Gastroesophageal sphincter (tissue), 4 donors: ENCODE results near the gene INPP5A. TPM values are rescaled to one million over a fixed set of nuclear protein-coding genes. Genes with fewer than 3 reads are reported as not detected.
A peak's percentile ranks its signal among the peaks of the same experiment; 100 is the strongest.

ENCODE experiments used
- ATAC-seq: fragments of 150-250 bp; one replicate; pipeline ENCODE4 v1.9.1; 2016; ENCODE audit warnings: mild to moderate bottlenecking, moderate library complexity
- H3K27ac ChIP-seq, 4 donors: fragments of 200-600 bp; sonication (generic) in 3 of 4; 1 replicate in 3 of 4; 2 replicates in 1 of 4; pipeline ENCODE4 v1.5.1; 2016 to 2019
- H3K27me3 ChIP-seq: fragments of 200-600 bp; sonication (generic); one replicate; pipeline ENCODE4 v1.5.1; 2019
- H3K36me3 ChIP-seq, 2 donors: fragments of 200-600 bp; sonication (generic); one replicate each; pipeline ENCODE4 v1.5.1; 2019; ENCODE audit warnings: control low read depth in 1 of 2
- H3K4me1 ChIP-seq, 3 donors: fragments of 200-600 bp; sonication (generic); 1 replicate in 2 of 3; 2 replicates in 1 of 3; pipeline ENCODE4 v1.5.1; 2016 to 2019; ENCODE audit warnings: control low read depth in 2 of 3
- H3K4me3 ChIP-seq, 2 donors: fragments of 200-600 bp; sonication (generic); one replicate each; pipeline ENCODE4 v1.5.1; 2019; ENCODE audit warnings: mild to moderate bottlenecking in 1 of 2, moderate library complexity in 1 of 2
- H3K9me3 ChIP-seq, 3 donors: fragments of 200-600 bp; sonication (generic); one replicate each; pipeline ENCODE4 v1.5.1; 2017 to 2019; ENCODE audit warnings: control low read depth in 2 of 3
- CTCF ChIP-seq, 4 experiments: fragments of 200-600 bp in 2 of 4; fragments of 450-650 bp in 2 of 4; sonication (generic) in 1 of 4; IDR thresholded peaks; one replicate each; pipeline ENCODE4 v1.5.1; 2017 to 2019; ENCODE audit warnings: antibody characterized with exemption in 4 of 4, mild to moderate bottlenecking in 2 of 4, moderate library complexity in 2 of 4
- EP300 ChIP-seq: sonication (generic); formaldehyde crosslinking; IDR thresholded peaks from one replicate; pipeline ENCODE4 v1.6.1; 2017; ENCODE audit warnings: antibody characterized with exemption, mild to moderate bottlenecking
- POLR2A ChIP-seq, 2 donors: fragments of 450-650 bp; IDR thresholded peaks; one replicate each; pipeline ENCODE4 v1.6.1; 2017; ENCODE audit warnings: antibody characterized with exemption in 2 of 2, mild to moderate bottlenecking in 2 of 2, moderate library complexity in 1 of 2
- POLR2AphosphoS5 ChIP-seq: sonication (generic); formaldehyde crosslinking; IDR thresholded peaks from one replicate; pipeline ENCODE4 v1.6.1; 2017; ENCODE audit warnings: antibody characterized with exemption
- WGBS, 2 donors: methylation state at CpG; one replicate each; pipeline ENCODE4 v1.1.5; 2018; ENCODE audit warnings: low coverage in 1 of 2; 5-methylcytosine and 5-hydroxymethylcytosine counted together
- total RNA-seq, 4 donors: library from RNA; depleted of rRNA; stranded (reverse); fragments of >200 nt; gene quantifications; one replicate each; pipeline ENCODE4 v1.1.0, GENCODE V29; 2016

The INPP5A gene
- total RNA-seq, 4 donors from 2014 or later = 111 to 288 (median 215) TPM

GRCh38 chr10:132764108-132764507, 226.5 kb downstream of the INPP5A start:
- Histone ChIP-seq H3K4me1 (no peaks in the 10 kb centered on the region), H3K27me3 (no peaks in the 10 kb centered on the region), H3K27ac (no peak overlapping the region), H3K4me3 (no peak overlapping the region), H3K9me3 (no peaks in the 10 kb centered on the region), H3K36me3 (peaks cover 0 to 92% of the 10 kb centered on the region in 2 donors)
- 86 to 91% methylated on average over 5 to 9 of the region's 11 CpGs for WGBS, 2 donors
- TF ChIP-seq EP300 (no peak), POLR2AphosphoS5 (no peak), POLR2A (IDR thresholded peaks at IDR 0.05) (no peak), CTCF (IDR thresholded peaks at IDR 0.05) (no peak)
- no peak for ATAC-seq

DNA sequence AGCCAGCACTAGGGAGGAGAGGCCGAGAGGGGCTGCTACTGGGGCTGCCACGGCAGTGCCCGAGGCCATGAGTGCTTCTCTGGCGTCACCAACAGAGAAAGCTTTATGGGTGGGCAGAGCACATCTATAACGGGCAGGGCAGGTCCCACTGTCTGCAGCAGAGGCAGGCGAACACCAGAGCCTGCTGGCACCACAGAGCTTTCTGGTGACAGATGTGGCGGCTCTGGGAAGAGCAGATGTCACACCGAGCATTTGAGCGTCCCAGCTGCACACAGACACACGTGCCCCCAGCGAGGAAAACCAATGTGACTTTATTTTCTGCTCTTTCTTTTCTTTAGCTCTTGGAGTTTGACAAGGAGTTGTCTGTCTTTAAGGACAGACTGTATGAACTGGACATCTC, 227.8 kb downstream of the INPP5A start:
- Histone ChIP-seq H3K4me1 (no peaks in the 10 kb centered on the region), H3K4me3 (no peak overlapping the region), H3K27ac (no peak overlapping the region), H3K9me3 (no peaks in the 10 kb centered on the region), H3K27me3 (no peaks in the 10 kb centered on the region), H3K36me3 (peaks cover 0 to 92% of the 10 kb centered on the region in 2 donors)
- ATAC-seq = no peak
- 97% methylated on average over 8 of the region's 11 CpGs; no CpG with 5 or more reads in 1 of the 2 donors for WGBS, 2 donors
- no peak for TF ChIP-seq POLR2AphosphoS5
- no peak for TF ChIP-seq EP300
- no peak for TF ChIP-seq POLR2A (IDR thresholded peaks at IDR 0.05)
- no peak for TF ChIP-seq CTCF (IDR thresholded peaks at IDR 0.05)

GRCh38 chr10:132766291-132766690, 228.7 kb downstream of the INPP5A start:
- H3K4me1 ChIP-seq = no peaks in the 10 kb centered on the region
- no peaks in the 10 kb centered on the region for H3K9me3 ChIP-seq
- 73 to 92% methylated on average over 2 to 8 of the region's 13 CpGs for WGBS, 2 donors
- no peaks in the 10 kb centered on the region for H3K27me3 ChIP-seq
- H3K4me3 ChIP-seq = no peak overlapping the region
- TF ChIP-seq EP300 (no peak), POLR2A (IDR thresholded peaks at IDR 0.05) (no peak), POLR2AphosphoS5 (no peak), CTCF (IDR thresholded peaks at IDR 0.05) (no peak)
- no peak overlapping the region for H3K27ac ChIP-seq
- peaks cover 0 to 92% of the 10 kb centered on the region in 2 donors for H3K36me3 ChIP-seq
- peak; percentile 5 for ATAC-seq

DNA sequence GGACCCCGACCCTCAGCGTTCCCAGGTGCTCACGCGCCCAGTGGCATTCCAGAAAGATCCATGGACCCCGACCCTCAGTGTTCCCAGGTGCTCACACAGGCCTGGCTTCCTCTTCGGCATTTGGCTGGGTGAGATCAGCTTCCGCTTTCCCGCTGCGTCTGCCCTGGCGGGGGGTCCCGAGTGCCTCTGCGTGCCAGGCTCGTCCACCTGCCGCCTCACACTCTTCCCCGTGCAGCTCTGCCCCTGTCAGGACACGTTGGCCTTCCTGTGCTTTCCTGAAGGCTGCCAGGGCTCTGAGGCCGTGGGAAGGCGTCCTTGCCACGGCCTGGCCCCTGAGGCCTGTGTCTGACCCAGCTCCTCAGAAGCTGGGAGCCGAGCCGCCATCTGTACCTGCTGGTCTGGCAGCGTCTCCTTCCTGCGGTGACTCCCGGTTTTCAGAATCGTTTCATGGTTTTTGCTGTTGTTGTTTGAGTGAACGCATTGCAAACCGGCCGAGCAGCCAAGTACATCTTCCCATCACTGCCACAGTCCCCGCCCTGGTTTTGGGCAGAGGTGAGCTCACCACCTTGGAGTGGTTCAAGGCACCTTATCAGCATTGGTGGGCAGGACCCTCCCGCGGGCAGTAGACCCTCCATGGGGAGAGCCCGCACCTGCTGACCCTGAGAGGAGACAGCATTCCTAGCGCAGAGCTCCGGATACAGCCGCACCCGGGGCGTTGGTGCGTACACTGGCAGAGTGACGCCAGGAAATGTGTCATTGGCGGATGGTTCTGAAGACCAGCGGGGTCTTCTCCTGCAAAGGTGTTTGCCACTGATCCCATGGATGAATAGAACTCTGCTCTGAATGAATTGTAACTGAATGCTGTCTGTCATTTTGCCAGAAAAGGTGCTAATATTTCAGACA, 231.0 kb downstream of the INPP5A start:
- H3K9me3 ChIP-seq = no peaks in the 10 kb centered on the region
- peaks cover 0 to 88% of the 10 kb centered on the region in 2 donors for H3K36me3 ChIP-seq
- TF ChIP-seq POLR2A (IDR thresholded peaks at IDR 0.05) (no peak), EP300 (no peak), CTCF (IDR thresholded peaks at IDR 0.05) (no peak), POLR2AphosphoS5 (no peak)
- H3K4me1 ChIP-seq = no peaks in the 10 kb centered on the region
- 97 to 100% methylated on average over 6 to 16 of the region's 41 CpGs for WGBS, 2 donors
- no peak overlapping the region for H3K4me3 ChIP-seq
- no peak overlapping the region for H3K27ac ChIP-seq
- no peaks in the 10 kb centered on the region for H3K27me3 ChIP-seq
- ATAC-seq = no peak
